ENCODE measurements around the gene WDR35. TPM values are rescaled to one million over a fixed set of nuclear protein-coding genes. Genes with fewer than 3 reads are reported as not detected.

Gene WDR35
- total RNA-seq, 4 donors from 2014 or later = 16.3 to 24.3 (median 21.2) TPM

DNA sequence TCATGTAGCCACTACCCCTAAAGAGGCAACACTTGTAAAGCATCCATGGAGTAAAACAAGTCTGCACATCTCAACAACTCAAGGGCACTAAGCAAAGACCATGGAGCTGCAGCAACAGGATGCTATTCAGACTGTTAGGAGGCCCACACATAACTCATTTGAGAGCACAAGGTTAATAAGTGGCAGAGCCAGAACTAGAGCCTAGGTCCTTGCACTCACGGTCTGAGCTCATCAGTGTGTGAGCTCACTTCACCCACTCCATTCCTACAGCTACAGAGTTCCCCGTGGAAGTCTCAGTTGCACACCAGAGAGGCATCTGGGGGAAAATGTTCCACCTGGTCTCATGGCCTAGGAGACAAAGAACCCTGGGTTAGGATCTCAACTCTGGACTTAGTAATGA, 123.1 kb downstream of the WDR35 start:
- TF ChIP-seq, protein P1, sequence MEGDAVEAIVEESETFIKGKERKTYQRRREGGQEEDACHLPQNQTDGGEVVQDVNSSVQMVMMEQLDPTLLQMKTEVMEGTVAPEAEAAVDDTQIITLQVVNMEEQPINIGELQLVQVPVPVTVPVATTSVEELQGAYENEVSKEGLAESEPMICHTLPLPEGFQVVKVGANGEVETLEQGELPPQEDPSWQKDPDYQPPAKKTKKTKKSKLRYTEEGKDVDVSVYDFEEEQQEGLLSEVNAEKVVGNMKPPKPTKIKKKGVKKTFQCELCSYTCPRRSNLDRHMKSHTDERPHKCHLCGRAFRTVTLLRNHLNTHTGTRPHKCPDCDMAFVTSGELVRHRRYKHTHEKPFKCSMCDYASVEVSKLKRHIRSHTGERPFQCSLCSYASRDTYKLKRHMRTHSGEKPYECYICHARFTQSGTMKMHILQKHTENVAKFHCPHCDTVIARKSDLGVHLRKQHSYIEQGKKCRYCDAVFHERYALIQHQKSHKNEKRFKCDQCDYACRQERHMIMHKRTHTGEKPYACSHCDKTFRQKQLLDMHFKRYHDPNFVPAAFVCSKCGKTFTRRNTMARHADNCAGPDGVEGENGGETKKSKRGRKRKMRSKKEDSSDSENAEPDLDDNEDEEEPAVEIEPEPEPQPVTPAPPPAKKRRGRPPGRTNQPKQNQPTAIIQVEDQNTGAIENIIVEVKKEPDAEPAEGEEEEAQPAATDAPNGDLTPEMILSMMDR (IDR thresholded peaks at IDR 0.05) = no peak
- TF ChIP-seq EP300 (IDR thresholded peaks at IDR 0.05) = no peak
- TF ChIP-seq POLR2A (IDR thresholded peaks at IDR 0.05) = no peak
- Histone ChIP-seq H3K36me3 (no peaks in the 10 kb centered on the region), H3K27me3 (peaks cover 0 to 18% of the 10 kb centered on the region in 2 donors), H3K27ac (no peak overlapping the region), H3K9me3 (no peaks in the 10 kb centered on the region), H3K4me1 (peaks cover 0 to 23% (median 6%) of the 10 kb centered on the region in 4 donors), H3K4me3 (no peak overlapping the region)
- no peak for DNase-seq (ENCODE audit: low spot score in 2 of 2)
- WGBS, 2 donors = 91 to 93% methylated on average over 2 of the region's 2 CpGs

DNA sequence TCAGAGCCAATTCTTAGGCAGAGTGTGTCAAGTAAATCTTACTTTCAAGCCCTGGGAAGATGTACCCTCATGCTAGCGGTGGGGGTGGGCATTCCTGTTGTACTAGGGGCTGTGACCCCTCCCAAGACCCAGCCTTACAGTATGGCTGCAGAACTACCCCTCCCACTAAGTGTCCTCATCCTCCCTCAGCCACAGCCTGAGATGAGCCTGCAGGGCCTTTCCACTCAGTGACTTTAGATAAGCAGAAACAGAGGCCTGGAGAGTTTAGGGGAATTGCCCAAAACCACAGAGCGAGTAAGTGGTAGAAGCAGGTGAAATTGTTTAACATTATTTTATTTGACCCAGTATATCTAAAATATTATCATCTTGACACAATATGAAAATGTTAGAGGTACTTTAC, 124.8 kb downstream of the WDR35 start:
- H3K27ac ChIP-seq = no peak overlapping the region
- no peak overlapping the region for H3K4me3 ChIP-seq
- peaks cover 0 to 18% of the 10 kb centered on the region in 2 donors for H3K27me3 ChIP-seq
- TF ChIP-seq EP300 (IDR thresholded peaks at IDR 0.05) (no peak), POLR2A (IDR thresholded peaks at IDR 0.05) (no peak)
- TF ChIP-seq, protein P1 (IDR thresholded peaks at IDR 0.05) = no peak
- H3K36me3 ChIP-seq = no peaks in the 10 kb centered on the region
- no peaks in the 10 kb centered on the region for H3K9me3 ChIP-seq
- DNase-seq (ENCODE audit: low spot score in 2 of 2) = no peak
- H3K4me1 ChIP-seq = peaks cover 0 to 23% (median 6%) of the 10 kb centered on the region in 4 donors
- WGBS, 2 donors = 92 to 97% methylated on average over 2 of the region's 2 CpGs

DNA sequence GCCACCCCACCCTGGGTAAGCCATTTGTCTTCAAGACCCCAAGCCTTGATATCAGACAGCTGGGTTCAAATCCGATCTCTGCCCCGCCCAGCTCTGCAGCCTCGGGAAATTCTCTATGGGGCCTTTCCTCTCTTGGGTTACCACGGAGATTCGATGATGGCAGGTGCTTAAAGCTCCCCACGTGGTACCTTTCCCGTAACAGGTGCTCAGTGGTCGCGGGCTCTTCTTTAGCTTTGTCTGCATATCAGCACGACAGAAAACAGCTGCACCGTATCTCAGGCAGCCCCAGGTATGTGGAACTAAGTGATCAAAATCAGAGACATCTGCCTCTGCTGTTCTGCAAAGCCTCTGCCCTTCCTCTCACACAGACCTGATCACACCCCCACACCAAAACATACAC, 125.5 kb downstream of the WDR35 start:
- H3K27ac ChIP-seq = no peak overlapping the region
- 81 to 85% methylated on average over 11 of the region's 11 CpGs for WGBS, 2 donors
- TF ChIP-seq POLR2A (IDR thresholded peaks at IDR 0.05) = no peak
- TF ChIP-seq, protein P1 (IDR thresholded peaks at IDR 0.05) = no peak
- TF ChIP-seq EP300 (IDR thresholded peaks at IDR 0.05) = no peak
- DNase-seq (ENCODE audit: low spot score in 2 of 2) = no peak
- no peaks in the 10 kb centered on the region for H3K36me3 ChIP-seq
- H3K4me1 ChIP-seq = peaks cover 0 to 23% (median 6%) of the 10 kb centered on the region in 4 donors
- H3K27me3 ChIP-seq = peaks cover 0 to 17% of the 10 kb centered on the region in 2 donors
- no peak overlapping the region for H3K4me3 ChIP-seq
- no peaks in the 10 kb centered on the region for H3K9me3 ChIP-seq

DNA sequence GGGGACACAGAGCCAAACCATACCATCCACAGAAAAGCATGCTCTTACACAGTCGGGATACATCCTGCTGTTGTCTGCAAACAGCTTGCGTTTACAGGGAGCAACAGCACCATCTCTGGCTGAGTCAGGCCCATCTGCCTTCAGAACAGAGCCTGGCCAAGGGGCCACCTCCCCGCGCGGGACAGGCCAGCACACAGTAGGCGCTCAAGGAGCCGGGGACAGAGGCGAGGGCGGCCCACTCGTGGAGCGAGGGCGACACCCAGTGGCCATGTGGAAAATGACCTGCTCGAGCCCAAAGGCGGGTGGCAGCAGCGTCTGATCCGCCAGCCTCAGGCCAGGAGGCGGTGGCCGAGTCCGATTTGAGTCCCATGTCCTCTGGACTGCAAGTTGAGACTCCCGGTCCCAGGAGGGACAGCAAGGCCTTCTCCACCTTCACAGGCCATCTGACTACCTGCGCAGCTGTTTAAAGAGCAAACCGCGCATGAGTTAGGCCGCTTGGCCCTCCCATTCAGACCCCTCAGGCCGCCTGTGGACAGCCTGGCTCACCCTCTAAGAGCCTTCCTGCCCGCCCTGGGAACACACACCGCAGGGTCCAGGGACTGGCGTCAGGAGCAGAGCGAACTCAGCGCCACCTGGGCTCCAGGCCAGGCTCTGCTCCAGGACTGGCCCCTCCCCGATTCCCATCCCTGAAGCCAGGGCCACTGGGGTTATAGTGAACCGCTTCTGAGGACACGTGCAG, 126.4 kb downstream of the WDR35 start:
- Histone ChIP-seq H3K27ac (no peak overlapping the region), H3K4me1 (peaks cover 0 to 14% (median 6%) of the 10 kb centered on the region in 4 donors), H3K9me3 (no peaks in the 10 kb centered on the region), H3K4me3 (no peak overlapping the region), H3K27me3 (peaks cover 0 to 8% of the 10 kb centered on the region in 2 donors), H3K36me3 (no peaks in the 10 kb centered on the region)
- WGBS, 2 donors = 24 to 44% methylated on average over 12 to 27 of the region's 33 CpGs
- TF ChIP-seq, protein P1 (IDR thresholded peaks at IDR 0.05) = peak; percentile 86 to 97 (median 95)
- no peak for TF ChIP-seq EP300 (IDR thresholded peaks at IDR 0.05)
- TF ChIP-seq POLR2A (IDR thresholded peaks at IDR 0.05) = no peak
- peak; percentile 42 to 67 for DNase-seq (ENCODE audit: low spot score in 2 of 2)

DNA sequence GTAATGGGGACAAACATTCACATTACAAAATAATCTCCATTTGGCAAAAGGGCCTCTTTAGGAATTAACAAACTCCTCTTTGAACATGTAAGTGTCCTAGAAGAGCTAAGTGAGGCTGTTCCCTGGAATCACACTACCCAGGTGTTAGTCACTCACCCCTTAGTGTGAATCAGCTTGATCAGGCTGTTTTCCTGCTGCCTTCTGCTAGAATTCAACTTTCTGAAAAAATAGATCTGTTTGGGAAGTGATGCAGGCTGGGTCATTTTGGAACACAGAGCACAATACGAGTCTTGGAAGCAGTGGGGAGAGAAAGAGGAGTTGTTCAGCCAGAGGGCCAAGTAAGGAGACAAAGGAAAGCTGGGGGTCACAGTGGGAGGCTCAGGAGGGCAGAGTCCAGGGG, 128.1 kb downstream of the WDR35 start:
- Histone ChIP-seq H3K36me3 (no peaks in the 10 kb centered on the region), H3K27me3 (no peaks in the 10 kb centered on the region), H3K27ac (no peak overlapping the region), H3K4me1 (peaks cover 0 to 12% (median 6%) of the 10 kb centered on the region in 4 donors), H3K9me3 (no peaks in the 10 kb centered on the region), H3K4me3 (no peak overlapping the region)
- 23 to 29% methylated on average over 1 of the region's 1 CpG for WGBS, 2 donors
- no peak for DNase-seq (ENCODE audit: low spot score in 2 of 2)
- TF ChIP-seq POLR2A (IDR thresholded peaks at IDR 0.05) (no peak), EP300 (IDR thresholded peaks at IDR 0.05) (no peak)
- TF ChIP-seq, protein P1 (IDR thresholded peaks at IDR 0.05) = no peak

Data from tibial nerve (tissue), 4 donors.